HG03159 (cell line): Measurements from ENCODE around the gene MUC2.

ENCODE experiments used
- ATAC-seq: cut with Tn5 transposase; IDR thresholded peaks from one replicate; pipeline ENCODE4 v1.9.1; 2021; ENCODE audit warnings: mild to moderate bottlenecking, moderate library complexity; ENCODE audit not compliant: unreplicated experiment

Gene MUC2

GRCh38 chr11:1036303-1036923 is 38.3 kb upstream of the MUC2 start, which contains the start of gene MUC6:
Gene MUC6 (minus strand): TSS chr11:1036718. CDS start chr11:1036655, 63 bp downstream.
- ATAC-seq, result no peak

- ATAC-seq, result no peak
Observed at GRCh38 chr11:1036931-1037330, 37.7 kb upstream of the MUC2 start.

GRCh38 chr11:1037506-1038055 is 37.1 kb upstream of the MUC2 start:
- ATAC-seq, result no peak

- ATAC-seq, result no peak
Observed at GRCh38 chr11:1038361-1038760, 36.3 kb upstream of the MUC2 start.

- no peak for ATAC-seq
Observed at GRCh38 chr11:1038921-1039320, 35.8 kb upstream of the MUC2 start.

GRCh38 chr11:1039481-1040427 is 34.9 kb upstream of the MUC2 start:
- no peak for ATAC-seq

GRCh38 chr11:1040428-1041148 is 34.1 kb upstream of the MUC2 start:
- ATAC-seq, result no peak

- ATAC-seq, result no peak
Observed at GRCh38 chr11:1041149-1041467, 33.6 kb upstream of the MUC2 start.

GRCh38 chr11:1041471-1041870 is 33.2 kb upstream of the MUC2 start:
- ATAC-seq, result no peak

- ATAC-seq, result no peak
Observed at GRCh38 chr11:1041936-1042608, 32.6 kb upstream of the MUC2 start.

- no peak for ATAC-seq
Observed at GRCh38 chr11:1042626-1043562, 31.8 kb upstream of the MUC2 start.

GRCh38 chr11:1043563-1044096 is 31.0 kb upstream of the MUC2 start:
- ATAC-seq, result no peak

- ATAC-seq, result no peak
Observed at GRCh38 chr11:1044160-1044559, 30.5 kb upstream of the MUC2 start.

- ATAC-seq, result no peak
Observed at GRCh38 chr11:1047595-1048156, 27.0 kb upstream of the MUC2 start.

- ATAC-seq, result no peak
Observed at GRCh38 chr11:1048375-1049070, 26.2 kb upstream of the MUC2 start.

GRCh38 chr11:1049071-1049405 is 25.6 kb upstream of the MUC2 start:
- ATAC-seq, result no peak

- no peak for ATAC-seq
Observed at GRCh38 chr11:1049431-1049891, 25.2 kb upstream of the MUC2 start.

- no peak for ATAC-seq
Observed at GRCh38 chr11:1049911-1050580, 24.6 kb upstream of the MUC2 start.
